ENCODE results near the gene BTNL3. TPM values are rescaled to one million over a fixed set of nuclear protein-coding genes. Genes with fewer than 3 reads are reported as not detected.

The BTNL3 gene
- not detected for total RNA-seq (2021; fragmentation: NEBNext Ultra II Directional; extraction: Animal tissue kit (Norgen Biotek cat#: 25700))
- long read RNA-seq: 0 reads

GRCh38 chr5:180988592-180988991, at the start of gene BTNL3:
TSS of gene BTNL3 (plus strand) at chr5:180988846. CDS start at chr5:180989029, 183 bp downstream.
- Mint-ChIP-seq H3K4me3 (no peak within 1 kb of the TSS), H3K9me3 (no peaks in the 10 kb centered on the region; the same call in none of the 2 replicates), H3K36me3 (ENCODE audit: low read depth) (no peaks in the 10 kb centered on the region), H3K4me1 (ENCODE audit: low read depth) (no peaks in the 10 kb centered on the region), H3K27ac (no peak within 1 kb of the TSS), H3K27me3 (ENCODE audit: insufficient read depth) (no peaks in the 10 kb centered on the region)
- DNase-seq: no peak
- TF ChIP-seq, protein P1, sequence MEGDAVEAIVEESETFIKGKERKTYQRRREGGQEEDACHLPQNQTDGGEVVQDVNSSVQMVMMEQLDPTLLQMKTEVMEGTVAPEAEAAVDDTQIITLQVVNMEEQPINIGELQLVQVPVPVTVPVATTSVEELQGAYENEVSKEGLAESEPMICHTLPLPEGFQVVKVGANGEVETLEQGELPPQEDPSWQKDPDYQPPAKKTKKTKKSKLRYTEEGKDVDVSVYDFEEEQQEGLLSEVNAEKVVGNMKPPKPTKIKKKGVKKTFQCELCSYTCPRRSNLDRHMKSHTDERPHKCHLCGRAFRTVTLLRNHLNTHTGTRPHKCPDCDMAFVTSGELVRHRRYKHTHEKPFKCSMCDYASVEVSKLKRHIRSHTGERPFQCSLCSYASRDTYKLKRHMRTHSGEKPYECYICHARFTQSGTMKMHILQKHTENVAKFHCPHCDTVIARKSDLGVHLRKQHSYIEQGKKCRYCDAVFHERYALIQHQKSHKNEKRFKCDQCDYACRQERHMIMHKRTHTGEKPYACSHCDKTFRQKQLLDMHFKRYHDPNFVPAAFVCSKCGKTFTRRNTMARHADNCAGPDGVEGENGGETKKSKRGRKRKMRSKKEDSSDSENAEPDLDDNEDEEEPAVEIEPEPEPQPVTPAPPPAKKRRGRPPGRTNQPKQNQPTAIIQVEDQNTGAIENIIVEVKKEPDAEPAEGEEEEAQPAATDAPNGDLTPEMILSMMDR (IDR thresholded peaks at IDR 0.05): no peak

GRCh38 chr5:180950291-180950949, 38.2 kb upstream of the BTNL3 start:
- no peaks in the 10 kb centered on the region for H3K4me1 Mint-ChIP-seq (ENCODE audit: low read depth)
- H3K9me3 Mint-ChIP-seq: peaks cover 5% of the 10 kb centered on the region; the same call in 1 of the 2 replicates
- no peak for DNase-seq
- H3K36me3 Mint-ChIP-seq (ENCODE audit: low read depth): no peaks in the 10 kb centered on the region
- TF ChIP-seq, protein P1 (IDR thresholded peaks at IDR 0.05): no peak
- no peak overlapping the region for H3K27ac Mint-ChIP-seq
- H3K4me3 Mint-ChIP-seq: no peak overlapping the region
- no peaks in the 10 kb centered on the region; the same call in 1 of the 2 replicates for H3K27me3 Mint-ChIP-seq (ENCODE audit: insufficient read depth)

DNA sequence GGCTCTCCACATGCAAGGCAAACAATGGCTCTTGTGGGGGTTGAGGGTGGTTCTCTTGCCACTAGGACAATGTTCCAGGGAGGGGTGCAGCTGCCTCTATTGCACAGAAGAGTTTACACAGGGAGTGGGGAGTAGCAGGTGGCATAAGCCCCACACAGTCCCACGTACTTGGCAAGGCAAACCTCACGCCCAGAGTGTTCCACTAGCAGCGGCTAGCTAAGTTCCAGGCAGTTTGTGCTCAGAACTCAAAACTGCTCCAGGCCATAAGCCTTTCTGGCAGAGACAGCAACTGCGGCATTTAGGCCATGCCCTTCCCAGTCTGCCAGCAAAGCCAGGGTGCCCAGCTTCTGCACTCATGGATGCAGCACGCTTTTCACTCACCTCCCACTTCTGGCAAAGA, 29.0 kb upstream of the BTNL3 start:
- H3K27ac Mint-ChIP-seq: no peak overlapping the region
- TF ChIP-seq, protein P1 (IDR thresholded peaks at IDR 0.05): no peak
- no peak overlapping the region for H3K4me3 Mint-ChIP-seq

GRCh38 chr5:180960209-180960608, 28.4 kb upstream of the BTNL3 start:
- Mint-ChIP-seq H3K36me3 (ENCODE audit: low read depth) (no peaks in the 10 kb centered on the region), H3K4me1 (ENCODE audit: low read depth) (no peaks in the 10 kb centered on the region), H3K9me3 (peaks cover 4% of the 10 kb centered on the region), H3K27me3 (ENCODE audit: insufficient read depth) (no peaks in the 10 kb centered on the region), H3K27ac (no peak overlapping the region), H3K4me3 (no peak overlapping the region)
- DNase-seq: no peak
- TF ChIP-seq, protein P1 (IDR thresholded peaks at IDR 0.05): no peak

More for the DNA sequence above, 29.0 kb upstream of the BTNL3 start:
- DNase-seq: no peak
- peaks cover 4% of the 10 kb centered on the region for H3K9me3 Mint-ChIP-seq
- no peaks in the 10 kb centered on the region for H3K27me3 Mint-ChIP-seq (ENCODE audit: insufficient read depth)
- H3K36me3 Mint-ChIP-seq (ENCODE audit: low read depth): no peaks in the 10 kb centered on the region
- H3K4me1 Mint-ChIP-seq (ENCODE audit: low read depth): no peaks in the 10 kb centered on the region

DNA sequence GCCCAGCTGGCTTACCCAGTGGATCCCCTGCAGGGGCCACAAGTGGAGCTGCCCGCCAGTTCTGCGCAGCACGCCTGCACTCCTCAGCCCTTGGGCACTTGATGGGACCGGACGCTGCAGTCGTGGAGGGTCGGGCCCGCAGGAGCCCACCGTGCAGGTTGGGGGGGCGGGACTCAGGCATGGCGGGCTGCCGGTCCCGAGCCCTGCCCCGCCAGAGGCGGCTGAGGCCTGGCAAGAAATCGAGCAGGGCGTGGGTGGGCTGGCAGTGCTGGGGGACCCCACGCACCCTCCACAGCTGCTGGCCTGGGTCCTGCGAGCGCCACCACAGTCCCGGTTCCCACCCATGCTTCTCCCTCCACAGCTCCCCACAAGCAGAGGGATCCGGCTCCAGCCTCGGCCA, 19.2 kb upstream of the BTNL3 start:
- TF ChIP-seq, protein P1 (IDR thresholded peaks at IDR 0.05): no peak
- no peak overlapping the region for H3K27ac Mint-ChIP-seq
- no peaks in the 10 kb centered on the region for H3K36me3 Mint-ChIP-seq (ENCODE audit: low read depth)
- H3K9me3 Mint-ChIP-seq: no peaks in the 10 kb centered on the region
- no peaks in the 10 kb centered on the region; the same call in none of the 2 replicates for H3K27me3 Mint-ChIP-seq (ENCODE audit: insufficient read depth)
- H3K4me1 Mint-ChIP-seq (ENCODE audit: low read depth): no peaks in the 10 kb centered on the region
- no peak for DNase-seq
- no peak overlapping the region for H3K4me3 Mint-ChIP-seq
